GM18508 (cell line): ENCODE data around the gene DMC1.

Experiments
- ATAC-seq: cut with Tn5 transposase; IDR thresholded peaks from one replicate; pipeline ENCODE4 v1.9.1; 2021; ENCODE audit warnings: moderate number of reproducible peaks; ENCODE audit not compliant: insufficient read depth, unreplicated experiment

Gene DMC1

GRCh38 chr22:38569181-38569971, 607 bp downstream of the DMC1 start:
- ATAC-seq, result no peak

DNA sequence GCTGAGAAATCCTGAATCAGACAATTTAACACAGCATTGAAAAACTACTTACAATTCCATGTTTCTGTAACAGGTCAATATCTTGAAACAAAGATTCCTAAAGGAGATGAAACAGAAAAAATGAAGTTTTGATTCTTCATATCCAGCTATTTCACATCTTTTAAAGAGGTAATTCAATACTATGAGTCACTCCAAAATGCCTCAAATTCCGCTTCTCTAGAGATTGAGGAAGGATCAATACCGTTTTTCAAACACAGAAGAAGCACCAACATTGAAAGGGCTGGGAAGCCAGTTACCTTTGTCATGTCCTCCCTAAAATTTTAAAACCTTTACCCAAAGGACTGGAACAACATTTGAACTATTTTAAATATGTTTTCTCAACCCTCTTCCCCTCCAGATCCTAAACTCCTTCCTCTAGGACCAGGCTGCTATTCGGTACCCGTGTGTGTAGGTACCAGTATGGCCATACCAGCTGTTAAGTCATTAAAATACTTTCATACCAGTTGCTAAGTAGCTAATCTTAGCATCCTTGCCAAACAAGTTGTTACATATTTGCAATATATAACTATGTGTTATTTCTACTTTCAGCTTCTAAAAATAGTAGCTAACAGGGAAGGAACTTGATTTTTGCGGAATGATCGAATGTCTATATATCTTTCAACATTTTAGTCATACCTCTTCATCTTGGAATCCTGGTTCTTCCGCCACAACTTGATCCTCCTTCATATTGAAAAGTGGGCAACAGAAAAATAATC, 2.3 kb downstream of the DMC1 start:
- ATAC-seq, result no peak

DNA sequence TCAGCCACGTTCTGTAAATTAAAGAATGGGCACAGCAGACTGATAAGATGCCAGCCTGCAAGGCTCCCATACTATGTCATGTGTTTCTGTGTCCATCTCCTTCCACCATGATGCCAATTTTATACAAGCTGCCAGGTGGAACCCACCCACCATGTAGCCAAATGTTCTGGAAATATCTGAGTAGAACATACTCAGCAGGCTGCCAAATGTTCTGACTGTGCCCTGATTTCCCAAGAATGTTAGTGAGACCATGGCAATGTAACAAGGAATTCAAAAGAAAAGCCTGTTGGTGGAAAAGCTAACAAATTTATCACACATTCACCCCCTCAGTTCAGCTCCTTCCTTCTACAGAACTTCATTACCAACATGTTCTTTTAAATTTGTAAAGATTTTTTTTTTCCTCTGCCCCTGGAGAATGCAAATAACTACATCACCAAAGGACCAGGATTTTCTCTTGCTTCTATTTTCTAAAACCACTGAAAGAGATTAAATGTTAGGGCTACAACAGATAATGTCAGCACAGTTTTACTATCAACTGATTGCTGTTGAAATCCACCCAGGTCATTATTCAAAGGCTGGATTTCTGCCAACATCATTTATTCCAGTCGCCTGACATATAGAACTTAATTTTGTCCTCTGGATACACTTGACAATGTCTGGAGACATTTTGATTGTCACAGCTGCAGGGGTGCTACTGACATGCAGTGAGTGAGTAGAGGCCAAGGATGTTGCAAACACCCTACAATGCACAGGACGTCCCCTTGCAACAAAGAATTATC, 3.1 kb downstream of the DMC1 start:
- ATAC-seq, result no peak

GRCh38 chr22:38565441-38565840, 4.5 kb downstream of the DMC1 start:
- ATAC-seq, result no peak

- no peak for ATAC-seq
These were observed 5.3 kb downstream of the DMC1 start for GRCh38 chr22:38564669-38565068.

GRCh38 chr22:38554281-38554680, 15.7 kb downstream of the DMC1 start:
- no peak for ATAC-seq

DNA sequence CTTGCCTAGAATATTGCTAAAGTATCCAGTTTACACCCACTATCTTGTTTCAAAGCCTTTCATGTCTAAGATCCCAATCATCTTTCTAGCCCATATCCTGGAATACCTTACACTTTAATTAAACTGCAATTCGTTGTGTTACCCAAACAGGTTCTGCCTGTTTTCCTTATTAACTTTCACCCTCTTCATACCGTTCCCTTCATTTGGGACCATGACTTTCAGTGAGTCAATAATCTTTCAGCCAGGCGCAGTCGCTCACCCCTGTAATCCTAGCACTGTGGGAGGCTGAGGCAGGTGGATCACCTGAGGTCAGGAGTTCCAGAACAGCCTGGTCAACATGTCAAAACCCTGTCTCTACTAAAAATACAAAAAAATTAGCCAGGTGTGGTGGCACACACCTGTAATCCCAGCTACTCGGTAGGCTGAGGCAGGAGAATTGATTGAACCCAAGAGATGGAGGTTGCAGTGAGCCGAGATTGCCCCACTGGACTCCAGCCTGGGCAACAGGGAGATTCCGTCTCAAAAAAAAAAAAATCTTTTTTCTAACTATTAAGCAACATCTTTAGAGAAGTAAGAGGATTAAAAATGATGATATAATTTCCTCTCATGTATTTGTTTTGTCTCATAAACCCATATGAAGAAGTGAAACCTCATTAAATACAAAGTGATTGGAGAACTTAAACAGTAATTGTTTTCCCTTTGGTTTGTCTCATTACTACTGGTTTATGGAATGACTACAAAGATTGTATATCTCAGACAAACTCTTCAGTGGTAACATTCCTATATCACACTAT, 20.7 kb downstream of the DMC1 start:
- ATAC-seq, result no peak

GRCh38 chr22:38540701-38541100, 29.3 kb downstream of the DMC1 start:
- no peak for ATAC-seq

DNA sequence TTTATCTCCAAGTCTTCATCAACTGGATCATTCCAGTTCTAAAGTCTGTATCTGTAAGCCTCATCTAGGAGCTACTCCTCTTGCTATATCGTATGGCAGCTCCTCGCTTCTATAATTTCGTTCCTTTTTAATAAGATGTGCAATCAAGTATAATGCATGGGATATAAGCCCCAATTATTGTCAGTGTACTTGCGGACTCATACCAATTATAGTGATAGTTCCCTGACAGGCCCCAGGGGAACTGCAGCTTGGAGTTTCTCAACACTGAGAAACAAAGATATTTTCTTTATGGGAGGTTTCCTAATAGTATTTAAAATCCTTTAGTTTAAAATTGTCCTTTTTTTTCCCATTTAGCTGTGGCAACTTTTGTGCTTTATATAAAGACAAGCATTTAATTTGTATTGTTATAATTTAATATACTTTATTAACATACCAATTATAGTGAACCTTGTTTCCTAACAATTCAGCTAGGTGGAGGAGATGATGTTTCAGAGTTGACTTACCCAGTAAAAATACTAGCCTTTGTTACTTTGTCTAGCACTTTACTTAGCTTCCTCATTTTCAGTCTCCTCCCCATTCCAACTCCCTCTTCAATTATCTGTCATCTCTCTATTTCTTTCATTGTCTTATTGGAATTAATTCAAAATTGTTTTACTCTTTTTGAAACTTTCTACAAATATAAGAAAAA, 38.6 kb downstream of the DMC1 start:
- ATAC-seq, result no peak

- no peak for ATAC-seq
These were observed 45.6 kb downstream of the DMC1 start for GRCh38 chr22:38524429-38524828.

GRCh38 chr22:38523479-38523878, 46.5 kb downstream of the DMC1 start:
- ATAC-seq, result no peak

- no peak for ATAC-seq
These were observed 47.0 kb downstream of the DMC1 start for GRCh38 chr22:38523029-38523428.

DNA sequence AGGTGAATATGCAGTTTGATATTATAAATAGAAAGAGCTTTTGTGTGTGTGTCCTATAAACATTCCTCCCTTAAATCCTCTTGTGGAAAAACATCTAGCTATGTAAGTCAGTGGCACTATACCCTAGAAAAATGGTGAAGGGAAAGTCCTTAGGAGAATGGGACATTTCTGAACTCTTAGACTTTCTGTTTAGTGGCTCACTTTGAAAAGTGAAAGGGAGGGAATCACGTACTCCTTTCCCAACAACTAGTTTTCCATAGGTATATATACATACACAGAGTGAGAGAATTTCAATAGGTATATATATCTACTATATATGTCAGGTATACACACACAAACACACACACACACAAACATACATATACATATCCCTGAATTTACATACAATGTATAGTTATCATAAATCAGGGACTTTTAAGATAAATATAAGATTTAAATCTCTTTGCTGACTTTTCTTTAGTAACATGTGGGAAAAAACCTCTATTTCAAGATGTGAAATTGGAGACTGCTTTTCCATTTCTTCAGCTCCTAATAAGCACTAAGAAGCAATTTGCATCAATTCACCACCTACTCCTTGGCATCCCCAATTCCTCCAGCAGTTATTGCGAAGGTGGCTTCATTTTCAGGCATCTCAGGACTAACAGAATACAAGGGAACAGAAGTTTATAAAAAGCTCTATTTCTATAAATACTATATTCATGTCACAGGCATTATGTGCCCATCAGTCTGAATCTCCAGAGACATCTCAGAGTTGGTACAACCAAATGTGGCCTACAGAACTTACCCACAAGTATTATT, 50.3 kb downstream of the DMC1 start:
- no peak for ATAC-seq

- no peak for ATAC-seq
These were observed 51.4 kb downstream of the DMC1 start for GRCh38 chr22:38518620-38519019.

DNA sequence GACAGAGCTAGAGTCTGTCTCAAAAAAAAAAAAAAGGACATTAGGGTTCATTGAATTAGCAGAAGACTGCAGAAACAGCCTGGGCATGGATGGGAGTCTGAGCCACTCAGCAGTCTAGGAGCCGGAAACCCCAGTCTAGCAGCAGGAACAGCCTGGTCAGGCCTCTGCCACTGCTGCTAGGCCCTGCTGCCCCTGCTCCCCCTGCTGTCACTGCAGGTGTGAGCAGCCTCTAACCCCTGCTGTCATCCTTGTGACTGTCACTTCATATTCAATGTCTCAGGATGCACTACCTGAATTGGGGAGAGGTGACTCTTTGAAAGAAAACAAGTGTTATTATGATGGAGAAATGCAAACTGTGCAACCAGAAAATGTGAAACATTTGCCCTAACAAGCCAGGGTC, 56.9 kb downstream of the DMC1 start:
- no peak for ATAC-seq

DNA sequence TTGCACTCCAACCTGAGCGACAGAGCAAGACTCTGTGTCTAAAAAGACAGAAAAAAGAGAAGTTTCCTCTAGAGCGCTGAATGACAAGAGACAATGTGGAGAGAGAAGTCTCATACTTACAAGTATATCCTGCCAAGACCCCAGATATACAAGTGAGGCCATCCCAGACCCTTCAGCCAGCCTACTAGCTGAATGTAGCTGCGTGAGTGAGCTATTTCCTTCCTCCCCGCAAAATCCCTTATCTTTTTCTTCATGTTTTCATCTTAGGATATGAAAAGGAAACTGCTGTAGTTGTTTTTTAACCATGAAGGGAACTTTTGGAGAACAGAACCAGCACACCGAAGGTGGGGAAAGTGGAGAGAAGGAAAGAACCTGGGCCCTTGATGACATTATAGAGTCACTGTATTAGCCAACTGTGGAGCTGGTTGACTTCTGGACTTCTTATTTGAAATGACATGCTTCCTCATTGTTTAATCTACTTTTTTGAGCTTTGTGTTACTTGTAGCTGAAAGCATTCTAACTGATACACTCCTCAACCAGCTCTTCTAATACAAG, 59.5 kb downstream of the DMC1 start:
- no peak for ATAC-seq

DNA sequence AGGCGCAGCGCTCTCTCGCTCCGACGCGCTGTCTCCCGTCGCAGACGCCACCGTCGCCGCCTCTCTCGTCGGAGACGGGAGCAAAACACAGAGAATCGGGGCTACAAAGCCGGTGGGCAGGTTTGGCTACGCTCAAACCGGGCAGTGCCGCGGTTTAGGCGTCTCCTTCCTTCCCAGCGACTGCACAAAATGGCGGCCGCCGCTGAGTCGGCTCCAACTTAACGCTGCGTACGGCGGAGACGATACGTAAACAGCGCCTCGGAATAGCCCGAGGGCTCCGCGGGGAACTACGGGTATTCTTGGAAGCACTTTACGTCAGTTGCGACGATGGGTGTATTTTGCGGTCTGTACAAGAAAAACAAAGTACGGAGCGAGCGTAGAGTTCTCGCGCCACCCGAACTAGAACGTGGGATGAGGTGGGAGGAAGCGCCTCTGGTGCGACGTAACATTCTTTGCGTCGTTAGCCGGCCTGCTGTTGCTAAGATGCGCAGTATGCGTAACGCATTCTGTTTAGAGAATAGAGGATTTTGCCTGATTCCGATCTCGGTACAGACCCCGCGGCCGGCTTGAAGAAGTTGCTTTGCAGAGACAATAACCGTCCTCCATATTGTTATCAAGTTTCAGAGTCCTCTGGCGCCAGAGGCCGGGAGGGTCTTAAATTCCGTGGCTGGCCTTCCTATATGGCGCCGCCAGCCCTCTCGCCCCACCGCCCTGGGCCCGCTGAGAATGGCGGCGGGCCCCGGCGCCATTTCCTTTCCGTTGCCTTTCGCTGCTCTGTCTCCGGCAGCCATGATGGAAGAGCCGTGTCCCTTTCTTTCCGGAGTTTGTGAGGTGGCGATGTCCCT, 63.6 kb downstream of the DMC1 start, which contains the start of gene DDX17:
DDX17 (minus strand) TSS at position 194 of the 845 bp plus-strand sequence.
- peak; percentile 72 for ATAC-seq
